Measurements from ENCODE around the gene PI4K2A.
"Not testable (repeated sequence)": the region's sequence is repeated elsewhere in the genome, so short reads cannot be mapped to it uniquely, and the experiment has no call there.

PI4K2A gene

DNA sequence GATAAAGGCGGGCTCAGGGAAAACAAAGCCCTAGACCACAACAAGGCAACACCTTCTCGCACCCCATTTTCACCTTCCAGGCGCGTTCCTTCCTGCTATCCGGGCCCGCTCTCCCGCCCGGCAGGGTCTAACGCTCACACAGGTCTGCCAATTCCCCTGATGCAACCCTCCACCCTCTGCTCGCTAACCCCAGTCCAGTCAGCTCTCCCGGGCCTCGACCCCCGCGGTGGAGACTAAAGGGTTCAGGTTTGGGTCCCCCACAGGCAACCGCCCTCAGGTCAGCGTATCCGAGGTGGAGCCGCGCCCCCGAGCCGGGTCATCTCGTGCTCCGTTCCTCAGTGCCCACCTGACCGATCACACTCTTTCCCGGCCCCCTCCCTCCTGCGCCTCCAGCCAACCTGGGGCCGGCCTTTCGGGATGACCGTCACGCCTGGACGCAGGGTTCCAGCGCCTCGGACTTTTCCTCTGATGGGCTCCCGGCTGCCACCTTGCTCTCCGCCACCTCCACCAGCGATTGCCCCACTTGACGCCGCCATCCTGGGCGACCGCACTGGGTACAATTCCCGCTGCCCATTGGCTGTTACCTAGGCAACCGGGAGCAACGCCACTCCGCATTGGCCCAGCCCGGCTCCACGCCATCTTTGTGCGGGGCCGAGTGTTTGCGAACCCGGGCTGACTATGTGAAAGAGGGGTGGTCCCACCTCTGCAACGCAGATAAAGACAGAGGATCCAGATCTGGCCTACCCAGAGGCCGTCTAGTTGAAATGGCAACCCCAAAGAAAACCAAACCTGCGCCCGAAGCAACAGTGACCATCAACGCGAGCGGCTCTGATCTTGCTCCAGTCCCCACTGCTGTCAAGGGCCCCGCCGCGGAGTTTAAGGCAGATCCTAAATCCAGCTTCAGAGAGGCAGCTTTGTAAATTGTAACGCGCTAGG, 7.3 kb upstream of the PI4K2A start, which contains the start of gene MORN4:
MORN4 (minus strand) TSS at position 552 of the 936 bp plus-strand sequence. CDS start 13,847 bp downstream, outside the sequence.
- peak; percentile 82 for DNase-seq (ENCODE audit: low read depth)

DNA sequence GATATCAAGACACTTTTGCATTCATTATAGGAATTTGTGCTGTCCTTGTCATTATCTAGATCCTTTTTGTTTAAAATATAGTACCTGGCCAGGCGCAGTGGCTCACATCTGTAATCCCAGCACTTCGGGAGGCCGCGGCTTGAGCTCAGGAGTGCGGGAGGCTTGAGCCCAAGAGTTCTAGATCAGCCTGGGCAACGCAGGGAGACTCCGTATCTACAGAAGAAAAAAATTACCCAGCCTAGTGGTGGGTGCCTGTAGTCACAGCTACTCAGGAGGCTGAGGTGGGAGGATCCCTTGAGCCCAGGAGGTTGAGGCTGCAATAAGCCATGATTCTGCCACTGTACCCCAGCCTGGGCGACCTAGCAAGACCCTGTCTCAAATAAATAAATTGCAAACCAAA, 6.5 kb upstream of the PI4K2A start:
- no peak for DNase-seq (ENCODE audit: low read depth)

DNA sequence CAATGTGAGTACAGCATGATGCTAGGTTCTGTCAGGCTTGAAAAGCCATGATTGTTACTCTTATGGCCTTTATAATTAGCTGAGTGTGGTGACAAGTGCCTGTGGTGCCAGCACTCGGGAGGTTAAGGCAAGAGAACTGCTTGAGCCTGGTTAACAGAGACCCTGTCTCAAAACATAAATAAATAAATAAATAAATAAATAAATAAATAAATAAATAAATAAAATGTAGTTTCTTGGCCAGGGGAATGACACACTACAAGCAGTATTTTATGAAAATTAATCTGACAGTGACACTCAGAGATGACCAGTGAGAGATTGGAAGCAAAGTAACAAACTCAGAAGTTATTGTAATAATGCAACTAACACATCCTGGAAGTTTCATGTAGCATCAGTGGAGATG, 4.9 kb upstream of the PI4K2A start:
- no peak for DNase-seq (ENCODE audit: low read depth)

GRCh38 chr10:97639090-97639489, 1.4 kb upstream of the PI4K2A start:
- DNase-seq (ENCODE audit: low read depth) = not testable (repeated sequence)

GRCh38 chr10:97640868-97641811, 669 bp downstream of the PI4K2A start:
- DNase-seq (ENCODE audit: low read depth) = no peak

DNA sequence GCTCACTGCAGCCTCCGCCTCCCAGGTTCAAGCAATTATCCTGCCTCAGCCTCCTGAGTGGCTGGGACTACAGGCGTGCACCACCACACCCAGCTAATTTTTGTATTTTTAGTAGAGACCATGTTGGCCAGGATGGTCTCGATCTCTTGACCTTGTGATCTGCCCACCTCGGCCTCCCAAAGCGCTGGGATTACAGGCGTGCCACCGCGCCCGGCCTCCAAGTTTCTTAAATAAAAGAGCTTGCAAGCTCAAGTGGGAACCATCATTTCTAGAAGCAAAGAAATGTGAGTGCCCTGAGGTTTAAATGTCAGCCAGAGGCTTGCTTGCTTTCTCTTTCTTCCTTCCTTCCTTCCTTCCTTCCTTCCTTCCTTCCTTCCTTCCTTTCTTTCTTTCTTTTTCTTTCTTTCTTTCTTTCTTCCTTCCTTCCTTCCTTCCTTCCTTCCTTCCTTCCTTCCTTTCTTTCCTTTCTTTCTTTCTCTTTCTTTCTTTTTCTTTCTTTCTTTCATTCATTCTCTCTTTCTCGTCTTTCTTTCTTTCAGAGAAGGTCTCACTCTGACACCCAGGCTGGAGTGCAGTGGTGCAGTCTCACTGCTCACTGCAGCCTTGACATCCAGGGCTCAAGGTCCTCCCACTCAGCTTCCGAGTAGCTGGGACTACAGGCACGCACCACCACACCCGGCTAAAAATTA, 2.1 kb downstream of the PI4K2A start:
- DNase-seq (ENCODE audit: low read depth) = not testable (repeated sequence)

DNA sequence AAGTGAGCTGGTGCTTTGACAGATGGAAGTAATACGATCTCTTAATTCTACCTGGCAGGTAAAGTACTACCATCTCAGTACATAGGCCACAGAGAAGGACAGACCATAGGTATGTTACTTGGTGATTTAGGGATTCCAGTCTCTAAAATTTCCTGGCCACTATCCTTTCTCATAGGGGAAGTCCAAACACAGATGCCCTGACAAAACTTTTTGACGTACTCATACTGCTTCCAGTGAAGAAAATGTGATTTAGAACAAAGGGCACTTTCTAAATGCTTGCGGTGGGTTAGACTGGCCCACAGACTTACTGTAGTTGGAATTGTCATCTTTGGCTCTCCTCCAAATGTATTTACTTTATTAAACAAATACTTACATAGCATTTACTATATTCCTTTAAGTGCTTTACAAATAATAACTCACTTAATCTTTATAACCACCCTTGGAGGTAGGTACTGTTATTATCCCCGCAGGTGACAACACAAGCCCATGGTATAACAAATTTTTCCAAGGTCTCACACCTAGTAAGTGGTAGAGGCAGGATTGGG, 3.0 kb downstream of the PI4K2A start:
- no peak for DNase-seq (ENCODE audit: low read depth)

- DNase-seq (ENCODE audit: low read depth) = no peak
Measured at GRCh38 chr10:97644936-97645335, 4.5 kb downstream of the PI4K2A start.

GRCh38 chr10:97647556-97647955, 7.1 kb downstream of the PI4K2A start:
- no peak for DNase-seq (ENCODE audit: low read depth)

- DNase-seq (ENCODE audit: low read depth) = no peak
Measured at GRCh38 chr10:97648562-97649404, 8.3 kb downstream of the PI4K2A start.

DNA sequence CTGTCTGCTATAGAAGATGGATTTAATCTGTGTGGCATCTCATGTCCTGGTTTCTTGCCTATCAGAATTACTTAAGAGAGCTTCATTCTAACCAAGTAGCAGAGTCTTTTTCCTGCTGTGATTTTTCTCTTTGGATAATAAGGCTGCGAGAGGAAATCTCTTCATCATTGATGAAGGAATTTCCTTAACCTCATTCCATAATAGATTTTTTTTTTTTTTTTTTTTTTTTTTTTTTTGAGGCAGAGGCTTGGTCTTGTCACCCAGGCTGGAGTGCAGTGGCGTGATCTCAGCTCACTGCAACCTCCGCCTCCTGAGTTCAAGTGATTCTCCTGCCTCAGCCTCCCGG, 8.9 kb downstream of the PI4K2A start:
- DNase-seq (ENCODE audit: low read depth) = not testable (repeated sequence)

DNA sequence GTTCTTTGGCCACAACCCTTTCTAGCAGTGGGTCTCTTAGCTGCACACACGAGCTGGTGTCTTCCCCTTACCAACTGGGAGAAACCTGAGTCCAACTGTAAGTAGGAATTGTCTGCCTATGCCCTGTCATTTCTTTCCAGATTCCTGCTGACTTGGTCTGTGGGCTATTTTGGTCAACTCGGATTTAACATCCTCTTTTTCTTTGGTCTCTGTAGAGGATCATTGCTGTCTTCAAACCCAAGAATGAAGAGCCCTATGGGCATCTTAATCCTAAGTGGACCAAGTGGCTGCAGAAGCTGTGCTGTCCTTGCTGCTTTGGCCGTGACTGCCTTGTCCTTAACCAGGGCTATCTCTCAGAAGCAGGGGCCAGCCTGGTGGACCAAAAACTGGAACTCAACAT, 10.3 kb downstream of the PI4K2A start:
- DNase-seq (ENCODE audit: low read depth) = no peak

- no peak for DNase-seq (ENCODE audit: low read depth)
Measured at GRCh38 chr10:97651773-97652172, 11.3 kb downstream of the PI4K2A start.

- DNase-seq (ENCODE audit: low read depth) = no peak
Measured at GRCh38 chr10:97656777-97657176, 16.3 kb downstream of the PI4K2A start.

DNA sequence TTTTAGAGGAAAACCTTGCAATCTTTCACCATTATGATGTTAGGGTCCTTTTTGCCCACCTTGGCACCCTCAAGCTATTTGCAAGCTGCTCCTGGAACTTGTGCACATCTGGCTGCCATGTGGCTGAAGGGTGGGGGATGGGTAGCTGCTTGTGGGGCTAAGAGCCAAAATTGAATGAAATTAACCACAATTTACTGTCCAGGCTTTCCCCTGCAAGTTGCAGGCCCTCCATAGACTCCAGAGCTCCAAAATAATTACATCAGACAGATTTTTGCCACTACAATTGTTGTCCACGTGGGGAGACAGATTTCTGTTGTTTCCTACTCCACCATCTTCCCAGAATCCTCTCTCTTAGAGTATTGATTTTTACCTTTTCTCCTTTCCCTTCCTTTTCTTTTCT, 19.1 kb downstream of the PI4K2A start:
- no peak for DNase-seq (ENCODE audit: low read depth)

DNA sequence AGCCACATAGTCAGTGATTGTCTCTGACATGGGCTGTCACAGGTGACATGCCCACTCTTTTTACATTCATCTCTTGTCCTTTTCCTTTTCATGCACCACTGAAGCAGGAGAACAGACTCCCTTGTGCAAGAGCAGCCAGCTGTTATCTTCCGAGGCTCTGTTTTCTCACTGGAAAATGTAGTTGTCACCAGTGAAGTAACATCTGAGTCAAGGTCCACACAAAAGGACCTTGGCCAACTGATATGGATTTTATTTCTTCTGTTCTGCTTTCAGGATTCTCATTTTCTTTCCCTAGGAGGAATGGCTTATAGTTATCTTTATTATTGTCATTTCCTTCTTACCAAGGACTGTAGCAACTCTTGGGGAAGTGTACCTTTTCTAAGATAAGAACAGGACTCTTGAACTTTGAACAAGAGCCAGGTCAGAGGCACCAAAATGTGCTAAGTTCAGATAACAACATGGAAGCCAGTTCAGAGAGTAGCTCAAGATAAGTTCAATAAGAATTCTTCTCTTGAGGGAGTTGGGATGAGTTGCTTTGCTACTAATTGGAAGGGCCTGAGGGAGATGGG, 23.9 kb downstream of the PI4K2A start:
- DNase-seq (ENCODE audit: low read depth) = no peak

GRCh38 chr10:97666992-97667391, 26.5 kb downstream of the PI4K2A start:
- DNase-seq (ENCODE audit: low read depth) = no peak

GRCh38 chr10:97667463-97667862, 27.0 kb downstream of the PI4K2A start:
- no peak for DNase-seq (ENCODE audit: low read depth)

GRCh38 chr10:97669571-97669970, 29.1 kb downstream of the PI4K2A start:
- DNase-seq (ENCODE audit: low read depth) = no peak

GRCh38 chr10:97673736-97674525, 33.5 kb downstream of the PI4K2A start:
- no peak for DNase-seq (ENCODE audit: low read depth)

Data from activated T-helper 1 cell treated with Interleukin-2 at 50 U/mL for 16 hours (primary cell).